ENCODE results near the gene SPC24. TPM values are rescaled to one million over a fixed set of nuclear protein-coding genes. Genes with fewer than 3 reads are reported as not detected.

SPC24 gene
- total RNA-seq, 1 donor from 2014 or later: 3.9 TPM

DNA sequence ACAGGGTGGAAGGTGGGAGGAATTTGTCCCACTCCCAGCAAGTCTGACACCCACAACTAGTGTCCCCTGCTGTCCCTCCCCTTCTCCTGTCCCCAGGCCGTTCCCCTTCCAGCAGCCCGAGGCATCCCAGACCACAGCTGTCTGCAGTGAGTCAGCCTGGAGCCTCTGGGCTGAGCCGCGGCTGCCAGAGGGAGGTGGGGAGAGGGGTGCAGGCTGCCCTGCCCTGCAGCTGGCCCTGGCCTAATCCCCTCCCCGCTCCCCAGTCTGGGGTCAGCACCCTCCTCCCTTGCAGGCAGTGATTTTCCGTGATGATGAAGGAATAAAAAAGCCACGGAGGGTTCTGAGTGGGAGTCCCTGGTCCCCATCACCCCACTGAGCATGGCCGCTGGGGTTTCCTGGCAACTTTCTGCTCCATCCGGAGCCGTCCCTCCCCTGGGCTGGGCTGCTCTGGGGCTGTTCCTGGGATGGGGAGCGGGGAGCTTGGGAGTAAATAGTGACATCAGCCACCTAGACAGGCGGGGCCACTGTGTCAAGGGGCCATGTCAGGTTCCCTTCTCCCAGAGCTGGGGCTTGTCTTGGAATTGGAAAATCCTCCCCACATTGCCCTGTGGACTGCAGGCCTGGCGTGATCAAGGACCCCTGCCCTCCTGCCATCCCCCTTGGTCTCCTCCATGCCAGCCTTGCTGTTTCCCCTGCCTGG lies 16.8 kb downstream of the SPC24 start:
- peak overlapping the region; percentile 100 for H3K27ac ChIP-seq (replicated peaks)
- intact Hi-C loops (cut with micrococcal nuclease): loop anchor here (5.0 kb wide), 1 partner anchor 64 kb away; no protein-coding TSS in a partner anchor
- H3K4me3 ChIP-seq: peak overlapping the region; percentile 53
- H3K36me3 ChIP-seq: no peaks in the 10 kb centered on the region
- H3K4me1 ChIP-seq: peaks cover 67% of the 10 kb centered on the region
- H3K27me3 ChIP-seq (ENCODE audit: low read depth): no peaks in the 10 kb centered on the region
- H3K9me3 ChIP-seq (replicated peaks): no peaks in the 10 kb centered on the region
- peak; percentile 85 for DNase-seq
- TF ChIP-seq CTCF (IDR thresholded peaks at IDR 0.05; ENCODE audit: borderline replicate concordance): no peak

DNA sequence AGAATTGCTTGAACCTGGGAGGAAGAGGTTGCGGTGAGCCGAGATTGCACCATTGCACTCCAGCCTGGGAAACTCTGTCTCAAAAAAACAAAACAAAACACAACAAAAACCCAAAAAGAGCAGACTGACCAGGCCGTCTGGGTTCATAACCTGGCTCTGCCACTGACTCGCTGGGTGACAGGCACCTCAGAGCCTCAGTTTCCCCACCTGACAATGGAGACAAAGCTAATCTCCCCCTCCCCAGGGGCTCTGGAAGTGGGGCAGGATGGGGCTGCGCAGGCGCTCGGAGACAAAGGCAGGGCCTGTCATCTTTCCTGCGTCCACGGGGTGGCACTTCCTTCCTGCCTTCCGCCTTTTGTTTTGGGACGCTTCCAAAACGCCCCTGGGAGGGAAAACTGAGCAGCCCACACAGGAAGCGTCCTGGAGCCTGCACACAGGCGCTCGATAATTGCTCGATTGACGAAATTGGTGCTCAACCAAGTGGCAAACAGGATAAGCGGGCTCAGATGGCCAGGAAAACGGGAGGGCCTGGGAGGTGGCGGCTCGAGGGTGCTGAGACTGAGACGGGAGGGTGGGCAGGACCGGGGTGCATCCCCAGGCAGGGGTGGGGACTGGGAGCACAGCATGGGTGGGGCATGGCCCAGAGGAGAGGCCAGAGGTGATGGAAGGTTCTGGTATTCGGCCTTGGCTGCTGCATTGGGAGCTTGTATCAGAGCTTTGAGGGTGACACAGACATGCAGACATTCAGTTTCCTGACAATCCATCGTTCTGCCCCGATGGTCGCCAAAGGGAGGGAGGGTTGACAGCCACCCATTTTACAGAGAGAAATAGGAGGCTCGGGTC lies 17.8 kb downstream of the SPC24 start:
- peak; percentile 83 for DNase-seq
- no peaks in the 10 kb centered on the region for H3K27me3 ChIP-seq (ENCODE audit: low read depth)
- H3K27ac ChIP-seq (replicated peaks): peak overlapping the region; percentile 100
- peak overlapping the region; percentile 53 for H3K4me3 ChIP-seq
- intact Hi-C loops (cut with micrococcal nuclease): loop anchor here (5.0 kb wide), 1 partner anchor 65 kb away; no protein-coding TSS in a partner anchor
- no peaks in the 10 kb centered on the region for H3K36me3 ChIP-seq
- peak; percentile 87 for TF ChIP-seq CTCF (IDR thresholded peaks at IDR 0.05; ENCODE audit: borderline replicate concordance)
- H3K9me3 ChIP-seq (replicated peaks): no peaks in the 10 kb centered on the region
- H3K4me1 ChIP-seq: peaks cover 57% of the 10 kb centered on the region

GRCh38 chr19:11136400-11137101 lies 19.0 kb downstream of the SPC24 start:
- Histone ChIP-seq H3K4me1 (peaks cover 45% of the 10 kb centered on the region), H3K36me3 (peaks cover 7% of the 10 kb centered on the region), H3K9me3 (replicated peaks) (no peaks in the 10 kb centered on the region), H3K27ac (replicated peaks) (peak overlapping the region; percentile 100), H3K4me3 (no peak overlapping the region), H3K27me3 (ENCODE audit: low read depth) (no peaks in the 10 kb centered on the region)
- DNase-seq: no peak
- no peak for TF ChIP-seq CTCF (IDR thresholded peaks at IDR 0.05; ENCODE audit: borderline replicate concordance)
- intact Hi-C loops (cut with micrococcal nuclease): loop anchor here (5.0 kb wide), 1 partner anchor 66 kb away; no protein-coding TSS in a partner anchor

DNA sequence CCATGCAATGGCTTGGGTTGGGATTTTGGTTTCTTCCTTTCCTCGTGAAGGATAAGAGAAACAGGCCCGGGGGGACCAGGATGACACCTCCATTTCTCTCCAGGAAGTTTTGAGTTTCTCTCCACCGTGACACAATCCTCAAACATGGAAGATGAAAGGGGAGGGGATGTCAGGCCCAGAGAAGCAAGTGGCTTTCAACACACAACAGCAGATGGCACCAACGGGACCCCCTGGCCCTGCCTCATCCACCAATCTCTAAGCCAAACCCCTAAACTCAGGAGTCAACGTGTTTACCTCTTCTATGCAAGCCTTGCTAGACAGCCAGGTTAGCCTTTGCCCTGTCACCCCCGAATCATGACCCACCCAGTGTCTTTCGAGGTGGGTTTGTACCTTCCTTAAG lies 24.1 kb downstream of the SPC24 start:
- Histone ChIP-seq H3K36me3 (peaks cover 52% of the 10 kb centered on the region), H3K9me3 (replicated peaks) (no peaks in the 10 kb centered on the region), H3K27me3 (ENCODE audit: low read depth) (no peaks in the 10 kb centered on the region), H3K27ac (replicated peaks) (peak overlapping the region; percentile 79), H3K4me1 (peaks cover 18% of the 10 kb centered on the region), H3K4me3 (no peak overlapping the region)
- no peak for TF ChIP-seq CTCF (IDR thresholded peaks at IDR 0.05; ENCODE audit: borderline replicate concordance)
- intact Hi-C loops (cut with micrococcal nuclease): no loop called here
- no peak for DNase-seq

GRCh38 chr19:11130824-11131455 lies 24.6 kb downstream of the SPC24 start:
- DNase-seq: peak; percentile 85
- Histone ChIP-seq H3K4me1 (peaks cover 21% of the 10 kb centered on the region), H3K27ac (replicated peaks) (peak overlapping the region; percentile 79), H3K27me3 (ENCODE audit: low read depth) (no peaks in the 10 kb centered on the region), H3K4me3 (no peak overlapping the region), H3K9me3 (replicated peaks) (no peaks in the 10 kb centered on the region), H3K36me3 (peaks cover 52% of the 10 kb centered on the region)
- TF ChIP-seq CTCF (IDR thresholded peaks at IDR 0.05; ENCODE audit: borderline replicate concordance): peak; percentile 94
- intact Hi-C loops (cut with micrococcal nuclease): no loop called here
